ENCODE measurements around the gene GAS2L3.

The GAS2L3 gene

GRCh38 chr12:100669922-100670321, 96.4 kb downstream of the GAS2L3 start:
- H3K9ac ChIP-seq (ENCODE audit: low read length): no peak overlapping the region
- H3K9me3 ChIP-seq (ENCODE audit: control insufficient read depth, low read depth, low read length): no peaks in the 10 kb centered on the region
- H3K36me3 ChIP-seq (ENCODE audit: control insufficient read depth, low read depth, low read length): no peaks in the 10 kb centered on the region
- no peak overlapping the region for H3K4me3 ChIP-seq (ENCODE audit: low read length)
- no peak overlapping the region for H3K27ac ChIP-seq (ENCODE audit: low read length)
- no peaks in the 10 kb centered on the region for H3K4me1 ChIP-seq (ENCODE audit: control insufficient read depth, low read depth, low read length)
- H3K27me3 ChIP-seq (ENCODE audit: control insufficient read depth, insufficient read depth, low read length): no peaks in the 10 kb centered on the region

DNA sequence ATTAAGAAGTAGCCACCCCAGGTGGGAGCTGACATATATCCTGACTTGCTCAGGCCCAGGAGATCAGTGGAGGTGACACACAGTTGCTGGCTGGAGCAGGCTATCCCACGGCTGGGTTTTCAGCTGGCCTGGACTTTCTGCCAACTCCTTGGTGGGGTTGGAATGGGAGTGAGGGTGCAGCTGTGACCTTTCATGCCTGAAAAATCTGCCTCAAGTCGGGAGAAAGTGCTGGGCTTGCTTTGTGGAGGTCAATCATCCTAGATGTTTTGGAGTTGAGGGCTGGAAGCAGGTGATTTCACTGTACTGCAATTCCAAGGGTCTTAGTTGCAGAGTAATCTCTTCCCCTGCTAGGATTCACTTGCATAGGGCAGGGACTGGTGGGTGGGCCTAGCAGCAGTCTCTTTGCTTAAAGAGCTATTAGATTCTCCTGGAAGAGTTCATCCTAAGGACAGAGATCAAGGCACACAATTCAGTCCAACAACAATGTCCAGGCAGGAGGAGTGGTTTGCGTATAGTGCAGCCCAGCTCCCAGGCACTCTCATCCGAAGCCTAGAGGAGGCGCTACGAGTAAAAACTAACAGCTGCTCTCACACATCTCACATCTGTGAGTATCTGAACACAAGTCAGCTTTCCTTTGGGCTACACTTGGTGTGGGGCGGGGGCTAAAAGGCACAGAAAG, 98.1 kb downstream of the GAS2L3 start:
- no peaks in the 10 kb centered on the region for H3K27me3 ChIP-seq (ENCODE audit: control insufficient read depth, insufficient read depth, low read length)
- no peaks in the 10 kb centered on the region for H3K36me3 ChIP-seq (ENCODE audit: control insufficient read depth, low read depth, low read length)
- H3K27ac ChIP-seq (ENCODE audit: low read length): no peak overlapping the region
- H3K9me3 ChIP-seq (ENCODE audit: control insufficient read depth, low read depth, low read length): no peaks in the 10 kb centered on the region
- no peak overlapping the region for H3K9ac ChIP-seq (ENCODE audit: low read length)
- H3K4me3 ChIP-seq (ENCODE audit: low read length): no peak overlapping the region
- H3K4me1 ChIP-seq (ENCODE audit: control insufficient read depth, low read depth, low read length): no peaks in the 10 kb centered on the region

- Histone ChIP-seq H3K36me3 (ENCODE audit: control insufficient read depth, low read depth, low read length) (no peaks in the 10 kb centered on the region), H3K9ac (ENCODE audit: low read length) (no peak overlapping the region), H3K4me3 (ENCODE audit: low read length) (no peak overlapping the region), H3K27ac (ENCODE audit: low read length) (no peak overlapping the region), H3K9me3 (ENCODE audit: control insufficient read depth, low read depth, low read length) (no peaks in the 10 kb centered on the region), H3K4me1 (ENCODE audit: control insufficient read depth, low read depth, low read length) (no peaks in the 10 kb centered on the region), H3K27me3 (ENCODE audit: control insufficient read depth, insufficient read depth, low read length) (no peaks in the 10 kb centered on the region)
Observed at GRCh38 chr12:100672075-100672592, 98.7 kb downstream of the GAS2L3 start.

DNA sequence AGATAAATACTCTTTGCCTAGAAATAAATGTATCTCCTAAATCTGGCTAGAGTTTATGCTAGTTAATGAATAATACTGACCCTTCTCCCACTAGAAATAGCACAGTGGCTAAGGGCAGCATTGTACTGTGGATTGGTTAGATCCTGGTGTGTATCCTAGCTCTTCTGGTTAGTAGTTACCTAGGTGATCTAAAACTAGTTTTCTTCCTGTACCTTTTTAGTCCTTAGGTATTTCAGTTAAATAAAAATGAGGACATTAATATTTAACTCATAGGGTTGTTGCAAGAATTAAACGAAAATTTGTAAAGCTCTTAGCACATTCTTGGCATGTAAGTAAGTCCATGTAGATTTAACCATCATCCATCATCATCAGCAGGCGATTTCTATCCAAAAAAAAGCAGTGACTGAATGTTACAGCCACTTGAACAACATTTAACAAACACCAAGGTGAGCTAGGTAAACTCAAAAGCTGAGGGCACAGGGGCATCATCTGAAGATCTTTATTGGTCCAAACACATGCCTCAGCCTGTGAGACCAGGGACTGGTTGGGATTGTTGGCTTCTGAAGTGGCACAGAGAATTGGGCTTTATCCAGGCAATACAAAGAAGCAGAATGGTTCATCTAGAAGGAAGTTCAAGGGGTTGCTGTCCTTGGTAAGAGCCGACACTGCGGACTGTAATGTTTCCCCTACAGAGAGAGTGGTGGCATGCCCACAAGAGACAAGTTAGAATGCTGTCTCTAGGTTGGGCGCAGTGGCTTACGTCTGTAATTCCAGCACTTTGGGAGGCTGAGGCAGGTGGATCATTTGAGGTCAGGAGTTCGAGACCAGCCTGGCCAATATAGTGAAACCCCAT, 100.8 kb downstream of the GAS2L3 start:
- Histone ChIP-seq H3K4me3 (ENCODE audit: low read length) (no peak overlapping the region), H3K36me3 (ENCODE audit: control insufficient read depth, low read depth, low read length) (no peaks in the 10 kb centered on the region), H3K9ac (ENCODE audit: low read length) (no peak overlapping the region), H3K27ac (ENCODE audit: low read length) (no peak overlapping the region), H3K9me3 (ENCODE audit: control insufficient read depth, low read depth, low read length) (no peaks in the 10 kb centered on the region), H3K4me1 (ENCODE audit: control insufficient read depth, low read depth, low read length) (no peaks in the 10 kb centered on the region), H3K27me3 (ENCODE audit: control insufficient read depth, insufficient read depth, low read length) (no peaks in the 10 kb centered on the region)
